AG04449 (cell line): ENCODE measurements around the gene KLF5.
A peak's percentile ranks its signal among the peaks of the same experiment; 100 is the strongest.

ENCODE experiments used
- CTCF ChIA-PET: fragments of 350-600 bp; formaldehyde crosslinking; extraction: SDS; loops from one replicate; lab custom pipeline; 2021; ENCODE audit warnings: antibody characterized with exemption; lab: Yijun Ruan, JAX
- POLR2A ChIA-PET: fragments of 400-600, 350-600 bp; formaldehyde crosslinking; extraction: SDS; loops from one replicate; lab custom pipeline; 2020; ENCODE audit warnings: antibody characterized with exemption, inconsistent platforms; lab: Yijun Ruan, JAX
- DNase-seq: peaks from one replicate; pipeline ENCODE4 v3.0.0-alpha.2; 2010; ENCODE audit warnings: low read depth, low spot score
- H3K4me3 ChIP-seq: 2 replicates; pipeline ENCODE4 v1.5.1; 2011; ENCODE audit warnings: low read depth, mild to moderate bottlenecking, control low read depth, low read length
- CTCF ChIP-seq: IDR thresholded peaks from one replicate; pipeline ENCODE4 v1.5.1; 2011; ENCODE audit warnings: mild to moderate bottlenecking, moderate library complexity, low read length, control low read depth, inconsistent platforms; ENCODE audit not compliant: insufficient read depth; ENCODE audit errors: missing control alignments

The KLF5 gene

DNA sequence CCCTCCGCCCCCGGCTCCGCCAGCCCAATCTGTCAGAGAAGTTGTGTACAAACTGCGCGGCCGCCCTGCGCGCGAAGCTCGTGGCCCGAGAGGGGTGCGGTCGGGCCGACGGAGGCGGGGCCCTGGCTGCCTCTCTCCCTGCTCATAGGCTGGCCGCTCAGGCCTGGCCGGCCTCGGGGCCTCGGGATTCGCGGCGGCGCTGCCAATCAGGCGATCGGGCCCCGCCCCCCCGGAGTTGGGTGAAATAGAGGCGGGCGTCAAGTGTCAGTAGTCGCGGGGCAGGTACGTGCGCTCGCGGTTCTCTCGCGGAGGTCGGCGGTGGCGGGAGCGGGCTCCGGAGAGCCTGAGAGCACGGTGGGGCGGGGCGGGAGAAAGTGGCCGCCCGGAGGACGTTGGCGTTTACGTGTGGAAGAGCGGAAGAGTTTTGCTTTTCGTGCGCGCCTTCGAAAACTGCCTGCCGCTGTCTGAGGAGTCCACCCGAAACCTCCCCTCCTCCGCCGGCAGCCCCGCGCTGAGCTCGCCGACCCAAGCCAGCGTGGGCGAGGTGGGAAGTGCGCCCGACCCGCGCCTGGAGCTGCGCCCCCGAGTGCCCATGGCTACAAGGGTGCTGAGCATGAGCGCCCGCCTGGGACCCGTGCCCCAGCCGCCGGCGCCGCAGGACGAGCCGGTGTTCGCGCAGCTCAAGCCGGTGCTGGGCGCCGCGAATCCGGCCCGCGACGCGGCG, at the start of gene KLF5:
KLF5 (plus strand) TSS at position 270 of the 724 bp plus-strand sequence; CDS start at position 593, 323 bp downstream.
- peak within 1 kb of the TSS; percentile 76 for H3K4me3 ChIP-seq
- ChIA-PET POLR2A (interaction anchor here (0.6 to 1.2 kb wide), 5 partner anchors 14 to 889 kb away, joined by 3 to 5 read pairs (median 3); no protein-coding TSS in a partner anchor), CTCF (interaction anchor here (1.0 to 2.1 kb wide), 11 partner anchors 8 to 652 kb away, joined by 3 to 8 read pairs (median 3); no protein-coding TSS in a partner anchor)
- no peak for TF ChIP-seq CTCF
- DNase-seq, result peak; percentile 44

GRCh38 chr13:73011751-73012150, 47.1 kb upstream of the KLF5 start:
- no peak overlapping the region for H3K4me3 ChIP-seq
- DNase-seq, result no peak
- ChIA-PET CTCF (no interaction called here), POLR2A (no interaction called here)
- no peak for TF ChIP-seq CTCF

DNA sequence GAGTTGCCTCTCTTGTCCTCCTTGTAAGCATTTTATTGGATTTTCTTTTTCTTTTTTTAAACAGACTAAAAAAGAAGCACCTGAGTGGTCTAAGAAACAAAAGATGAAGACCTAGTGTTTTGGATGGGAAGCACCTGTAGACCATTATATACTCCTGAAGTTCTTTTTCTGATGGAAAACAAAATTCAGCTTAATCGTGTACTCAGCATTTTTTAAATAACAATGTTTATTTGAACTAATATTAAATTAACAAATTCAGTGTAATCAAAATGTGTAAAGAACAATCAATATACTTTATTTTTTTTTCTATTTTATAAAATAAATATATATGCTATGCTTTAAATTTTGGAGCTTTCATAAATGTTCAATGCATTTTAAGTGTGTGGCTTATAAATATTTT, 43.0 kb upstream of the KLF5 start:
- ChIA-PET CTCF (no interaction called here), POLR2A (no interaction called here)
- TF ChIP-seq CTCF, result no peak
- DNase-seq, result no peak
- no peak overlapping the region for H3K4me3 ChIP-seq

DNA sequence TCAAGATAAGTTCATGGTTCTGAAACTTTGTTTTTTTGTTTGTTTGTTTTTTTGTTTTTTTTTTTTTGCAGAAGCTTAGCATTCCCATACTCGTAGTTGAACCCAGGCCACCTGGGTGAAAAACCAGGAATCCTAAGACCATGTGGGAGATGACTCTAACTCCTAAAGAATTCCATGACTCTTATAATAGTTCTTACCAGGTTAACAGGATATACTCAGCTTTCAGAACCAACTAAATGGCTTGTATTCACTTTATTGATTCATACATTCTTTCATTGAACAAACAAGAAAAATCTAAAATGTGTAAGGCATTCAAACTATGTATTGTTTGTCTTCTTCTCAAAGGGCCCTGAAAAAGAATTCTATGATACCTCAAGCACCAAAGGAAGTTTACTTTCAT, 40.5 kb upstream of the KLF5 start:
- TF ChIP-seq CTCF, result no peak
- POLR2A ChIA-PET, result interaction anchor here (0.7 kb wide), 1 partner anchor 121 kb away, joined by 3 read pairs; no protein-coding TSS in a partner anchor
- no peak overlapping the region for H3K4me3 ChIP-seq
- CTCF ChIA-PET, result interaction anchor here (1.0 to 1.1 kb wide), 2 partner anchors 22 to 40 kb away, joined by 3 to 4 read pairs; partner anchors contain the start of gene KLF5
- no peak for DNase-seq

GRCh38 chr13:73025217-73026012, 33.4 kb upstream of the KLF5 start:
- DNase-seq, result no peak
- no peak for TF ChIP-seq CTCF
- ChIA-PET CTCF (no interaction called here), POLR2A (no interaction called here)
- H3K4me3 ChIP-seq, result no peak overlapping the region

DNA sequence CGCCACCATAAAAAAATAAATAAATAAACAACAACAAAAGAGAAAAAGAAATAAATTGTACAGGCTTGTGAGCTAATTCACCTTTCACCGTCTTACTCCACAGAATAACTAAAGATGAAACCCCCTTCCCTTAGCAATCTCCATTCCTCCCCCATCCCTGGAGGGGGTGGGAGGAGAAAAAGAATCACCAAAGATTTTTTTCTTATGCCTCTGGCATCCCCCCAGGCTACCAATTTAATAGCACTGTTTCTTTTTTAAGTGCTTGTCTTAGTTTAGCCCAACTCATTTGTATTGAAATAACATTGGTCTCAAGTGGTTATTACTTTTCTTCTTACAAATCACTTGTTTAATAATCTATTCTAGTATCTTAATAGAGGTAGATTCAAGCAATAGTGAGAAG, 23.9 kb upstream of the KLF5 start:
- no peak for DNase-seq
- H3K4me3 ChIP-seq, result no peak overlapping the region
- POLR2A ChIA-PET, result no interaction called here
- no peak for TF ChIP-seq CTCF
- CTCF ChIA-PET, result interaction anchor here (1.1 to 1.4 kb wide), 2 partner anchors 21 to 195 kb away, joined by 3 to 4 read pairs; no protein-coding TSS in a partner anchor
